Neural cell (in vitro differentiated cells): ENCODE data around the gene KLK3. TPM values are rescaled to one million over a fixed set of nuclear protein-coding genes. Genes with fewer than 3 reads are reported as not detected.

Source experiments
- H2AFZ ChIP-seq: fragments of 200-600, 300-800 bp; sonication (generic), shearing (Covaris generic); 2 replicates; pipeline ENCODE4 v1.6.0; 2014; ENCODE audit warnings: low read depth, mild to moderate bottlenecking, antibody characterized with exemption, low read length, moderate library complexity
- H3F3A ChIP-seq: fragments of 200-600 bp; shearing (Covaris generic); 2 replicates; pipeline ENCODE4 v1.6.1; 2016; ENCODE audit warnings: mild to moderate bottlenecking, moderate library complexity, mixed read lengths, antibody characterized with exemption, low read length; ENCODE audit not compliant: insufficient read depth, poor library complexity, severe bottlenecking
- H3K27ac ChIP-seq: fragments of 200-600, 300-800 bp; sonication (generic), shearing (Covaris generic); 2 replicates; pipeline ENCODE4 v1.5.1; 2014; ENCODE audit warnings: mild to moderate bottlenecking, low read length, moderate library complexity
- H3K27me3 ChIP-seq: fragments of 300-800, 200-600 bp; sonication (generic), shearing (Covaris generic); 2 replicates; pipeline ENCODE4 v1.6.0; 2014; ENCODE audit warnings: mild to moderate bottlenecking, low read depth, low read length, moderate library complexity; ENCODE audit not compliant: insufficient read depth
- H3K36me3 ChIP-seq: fragments of 300-800, 200-600 bp; sonication (generic), shearing (Covaris generic); 2 replicates; pipeline ENCODE4 v1.5.1; 2014; ENCODE audit warnings: mild to moderate bottlenecking, antibody characterized with exemption, low read length, moderate library complexity; ENCODE audit not compliant: insufficient read depth
- H3K4me2 ChIP-seq: fragments of 300-800, 200-600 bp; sonication (generic), shearing (Covaris generic); 2 replicates; pipeline ENCODE4 v1.6.0; 2014; ENCODE audit warnings: mild to moderate bottlenecking, low read length
- H3K4me3 ChIP-seq: fragments of 300-800, 200-600 bp; sonication (generic), shearing (Covaris generic); 2 replicates; pipeline ENCODE4 v1.5.1; 2014; ENCODE audit warnings: mild to moderate bottlenecking, low read length, moderate library complexity
- H3K79me2 ChIP-seq: fragments of 200-600 bp; shearing (Covaris generic); replicated peaks from 2 replicates; pipeline ENCODE4 v1.6.0; 2014; ENCODE audit warnings: mild to moderate bottlenecking, low read length, moderate library complexity; ENCODE audit not compliant: insufficient read depth
- H3K9ac ChIP-seq: fragments of 300-800, 200-600 bp; sonication (generic), shearing (Covaris generic); 2 replicates; pipeline ENCODE4 v1.6.1; 2016; ENCODE audit warnings: mild to moderate bottlenecking, low read length, mixed read lengths
- H3K9me2 ChIP-seq: fragments of 200-600 bp; shearing (Covaris generic); 2 replicates; pipeline ENCODE4 v1.6.1; 2016; ENCODE audit warnings: mild to moderate bottlenecking, low read length, mixed read lengths; ENCODE audit not compliant: insufficient read depth
- H3K9me3 ChIP-seq: fragments of 200-600, 300-800 bp; sonication (generic), shearing (Covaris generic); 2 replicates; pipeline ENCODE4 v1.6.1; 2016; ENCODE audit warnings: mild to moderate bottlenecking, mixed run types, low read length, moderate library complexity, mixed read lengths
- H4K20me1 ChIP-seq: fragments of 200-600 bp; shearing (Covaris generic); 2 replicates; pipeline ENCODE4 v1.6.1; 2016; ENCODE audit warnings: mild to moderate bottlenecking, mixed run types; ENCODE audit not compliant: insufficient read depth
- EP300 ChIP-seq: fragments of 450-650 bp; conservative IDR thresholded peaks from 2 replicates; pipeline ENCODE4 v1.6.1; 2014; ENCODE audit warnings: antibody characterized with exemption, mild to moderate bottlenecking, moderate library complexity; ENCODE audit not compliant: poor library complexity, severe bottlenecking
- EZH2 ChIP-seq: fragments of 200-600, 300-800 bp; shearing (Covaris generic), sonication (generic); IDR thresholded peaks from 2 replicates; pipeline ENCODE4 v1.6.1; 2014; ENCODE audit warnings: antibody characterized with exemption, low read length, borderline replicate concordance, mild to moderate bottlenecking; ENCODE audit not compliant: insufficient read depth, poor library complexity, severe bottlenecking
- MXI1 ChIP-seq: fragments of 450-650 bp; conservative IDR thresholded peaks from 2 replicates; pipeline ENCODE4 v1.6.1; 2014; ENCODE audit warnings: antibody characterized with exemption, mild to moderate bottlenecking; ENCODE audit not compliant: poor library complexity, severe bottlenecking
- POLR2AphosphoS5 ChIP-seq: IDR thresholded peaks from 2 replicates; pipeline ENCODE4 v1.6.1; 2012
- RAD21 ChIP-seq: fragments of 450-650 bp; conservative IDR thresholded peaks from 2 replicates; pipeline ENCODE4 v1.6.1; 2014; ENCODE audit warnings: antibody characterized with exemption, mild to moderate bottlenecking, moderate library complexity
- SMC3 ChIP-seq: fragments of 450-650 bp; conservative IDR thresholded peaks from 2 replicates; pipeline ENCODE4 v1.6.1; 2014; ENCODE audit warnings: antibody characterized with exemption, mild to moderate bottlenecking, moderate library complexity; ENCODE audit not compliant: poor library complexity
- TAF1 ChIP-seq: IDR thresholded peaks from 2 replicates; pipeline ENCODE4 v1.6.1; 2012; ENCODE audit warnings: low read depth
- polyA plus RNA-seq: library from polyadenylated mRNA; depleted of rRNA; stranded (reverse); fragments of >200 nt; gene quantifications from 2 replicates; pipeline ENCODE4 v1.2.3, GENCODE V29; 2014
- TF ChIP-seq, protein P1 (sequence below): fragments of 450-650 bp; IDR thresholded peaks from 2 replicates; pipeline ENCODE4 v1.5.1; 2014; ENCODE audit warnings: antibody characterized with exemption, mild to moderate bottlenecking, moderate library complexity; ENCODE audit not compliant: poor library complexity, severe bottlenecking
- TF ChIP-seq, protein P2 (sequence below): IDR thresholded peaks from 2 replicates; pipeline ENCODE4 v1.6.1; 2012; ENCODE audit warnings: borderline replicate concordance

KLK3 gene
- polyA plus RNA-seq, 1 donor from 2014 or later: not detected

- Histone ChIP-seq H3K4me3 (no peak overlapping the region), H3F3A (no peaks in the 10 kb centered on the region), H3K79me2 (no peaks in the 10 kb centered on the region), H3K9ac (no peak overlapping the region), H3K27ac (no peak overlapping the region), H4K20me1 (no peaks in the 10 kb centered on the region), H3K36me3 (no peaks in the 10 kb centered on the region), H2AFZ (no peak overlapping the region), H3K27me3 (no peaks in the 10 kb centered on the region), H3K9me3 (no peaks in the 10 kb centered on the region), H3K4me2 (no peak overlapping the region), H3K9me2 (no peaks in the 10 kb centered on the region)
- TF ChIP-seq EP300: no peak
- TF ChIP-seq SMC3: no peak
- no peak for TF ChIP-seq MXI1
- TF ChIP-seq POLR2AphosphoS5: no peak
- TF ChIP-seq, protein P1, sequence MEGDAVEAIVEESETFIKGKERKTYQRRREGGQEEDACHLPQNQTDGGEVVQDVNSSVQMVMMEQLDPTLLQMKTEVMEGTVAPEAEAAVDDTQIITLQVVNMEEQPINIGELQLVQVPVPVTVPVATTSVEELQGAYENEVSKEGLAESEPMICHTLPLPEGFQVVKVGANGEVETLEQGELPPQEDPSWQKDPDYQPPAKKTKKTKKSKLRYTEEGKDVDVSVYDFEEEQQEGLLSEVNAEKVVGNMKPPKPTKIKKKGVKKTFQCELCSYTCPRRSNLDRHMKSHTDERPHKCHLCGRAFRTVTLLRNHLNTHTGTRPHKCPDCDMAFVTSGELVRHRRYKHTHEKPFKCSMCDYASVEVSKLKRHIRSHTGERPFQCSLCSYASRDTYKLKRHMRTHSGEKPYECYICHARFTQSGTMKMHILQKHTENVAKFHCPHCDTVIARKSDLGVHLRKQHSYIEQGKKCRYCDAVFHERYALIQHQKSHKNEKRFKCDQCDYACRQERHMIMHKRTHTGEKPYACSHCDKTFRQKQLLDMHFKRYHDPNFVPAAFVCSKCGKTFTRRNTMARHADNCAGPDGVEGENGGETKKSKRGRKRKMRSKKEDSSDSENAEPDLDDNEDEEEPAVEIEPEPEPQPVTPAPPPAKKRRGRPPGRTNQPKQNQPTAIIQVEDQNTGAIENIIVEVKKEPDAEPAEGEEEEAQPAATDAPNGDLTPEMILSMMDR: no peak
- TF ChIP-seq, protein P2, sequence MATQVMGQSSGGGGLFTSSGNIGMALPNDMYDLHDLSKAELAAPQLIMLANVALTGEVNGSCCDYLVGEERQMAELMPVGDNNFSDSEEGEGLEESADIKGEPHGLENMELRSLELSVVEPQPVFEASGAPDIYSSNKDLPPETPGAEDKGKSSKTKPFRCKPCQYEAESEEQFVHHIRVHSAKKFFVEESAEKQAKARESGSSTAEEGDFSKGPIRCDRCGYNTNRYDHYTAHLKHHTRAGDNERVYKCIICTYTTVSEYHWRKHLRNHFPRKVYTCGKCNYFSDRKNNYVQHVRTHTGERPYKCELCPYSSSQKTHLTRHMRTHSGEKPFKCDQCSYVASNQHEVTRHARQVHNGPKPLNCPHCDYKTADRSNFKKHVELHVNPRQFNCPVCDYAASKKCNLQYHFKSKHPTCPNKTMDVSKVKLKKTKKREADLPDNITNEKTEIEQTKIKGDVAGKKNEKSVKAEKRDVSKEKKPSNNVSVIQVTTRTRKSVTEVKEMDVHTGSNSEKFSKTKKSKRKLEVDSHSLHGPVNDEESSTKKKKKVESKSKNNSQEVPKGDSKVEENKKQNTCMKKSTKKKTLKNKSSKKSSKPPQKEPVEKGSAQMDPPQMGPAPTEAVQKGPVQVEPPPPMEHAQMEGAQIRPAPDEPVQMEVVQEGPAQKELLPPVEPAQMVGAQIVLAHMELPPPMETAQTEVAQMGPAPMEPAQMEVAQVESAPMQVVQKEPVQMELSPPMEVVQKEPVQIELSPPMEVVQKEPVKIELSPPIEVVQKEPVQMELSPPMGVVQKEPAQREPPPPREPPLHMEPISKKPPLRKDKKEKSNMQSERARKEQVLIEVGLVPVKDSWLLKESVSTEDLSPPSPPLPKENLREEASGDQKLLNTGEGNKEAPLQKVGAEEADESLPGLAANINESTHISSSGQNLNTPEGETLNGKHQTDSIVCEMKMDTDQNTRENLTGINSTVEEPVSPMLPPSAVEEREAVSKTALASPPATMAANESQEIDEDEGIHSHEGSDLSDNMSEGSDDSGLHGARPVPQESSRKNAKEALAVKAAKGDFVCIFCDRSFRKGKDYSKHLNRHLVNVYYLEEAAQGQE: no peak
- no peak for TF ChIP-seq RAD21
- TF ChIP-seq EZH2: no peak
- TF ChIP-seq TAF1: no peak
Observed at GRCh38 chr19:50890422-50891252, 35.9 kb downstream of the KLK3 start.

DNA sequence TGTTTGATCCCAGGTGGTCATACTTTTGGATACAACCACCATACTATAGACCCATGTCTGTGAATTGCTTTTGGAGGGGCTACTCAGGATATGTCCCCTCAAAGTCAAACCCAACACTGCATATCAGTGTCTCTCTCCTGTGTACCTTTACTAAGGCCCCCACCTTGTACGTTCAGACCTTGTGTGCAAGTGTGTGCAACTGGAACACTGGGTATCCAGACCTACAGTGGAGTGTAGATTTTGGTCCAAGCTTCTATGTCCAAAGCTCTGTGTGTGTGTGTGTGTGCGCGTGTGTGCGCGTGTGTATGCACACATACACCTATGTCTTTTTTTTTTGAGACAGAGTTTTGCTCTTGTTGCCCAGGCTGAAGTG, 36.5 kb downstream of the KLK3 start:
- Histone ChIP-seq H3K9me2 (no peaks in the 10 kb centered on the region), H2AFZ (no peak overlapping the region), H3F3A (no peaks in the 10 kb centered on the region), H3K4me2 (no peak overlapping the region), H4K20me1 (no peaks in the 10 kb centered on the region), H3K27ac (no peak overlapping the region), H3K79me2 (no peaks in the 10 kb centered on the region), H3K4me3 (no peak overlapping the region), H3K36me3 (no peaks in the 10 kb centered on the region), H3K9ac (no peak overlapping the region), H3K27me3 (no peaks in the 10 kb centered on the region), H3K9me3 (no peaks in the 10 kb centered on the region)
- no peak for TF ChIP-seq RAD21
- TF ChIP-seq, protein P1: no peak
- no peak for TF ChIP-seq POLR2AphosphoS5
- no peak for TF ChIP-seq EP300
- TF ChIP-seq TAF1: no peak
